Ovary (tissue), 3 donors: ENCODE measurements around the gene NTRK3.

Experiments used
- EP300 ChIP-seq: sonication (generic); formaldehyde crosslinking; IDR thresholded peaks from one replicate; pipeline ENCODE4 v1.6.1; 2017; ENCODE audit warnings: antibody characterized with exemption
- POLR2A ChIP-seq: fragments of 450-650 bp; IDR thresholded peaks from one replicate; pipeline ENCODE4 v1.6.1; 2017; ENCODE audit warnings: antibody characterized with exemption, mild to moderate bottlenecking, moderate library complexity
- TF ChIP-seq, protein P1 (sequence below), 3 donors: fragments of 450-650 bp in 2 of 3; fragments of 200-600 bp in 1 of 3; IDR thresholded peaks; one replicate each; pipeline versions ENCODE4 v1.5.1 to v1.8.0; 2016 to 2022; ENCODE audit warnings: antibody characterized with exemption in 3 of 3, mild to moderate bottlenecking in 1 of 3
- donor health status: DM: no; HTN: no; CAD: no.

- TF ChIP-seq EP300: no peak
- TF ChIP-seq, protein P1, sequence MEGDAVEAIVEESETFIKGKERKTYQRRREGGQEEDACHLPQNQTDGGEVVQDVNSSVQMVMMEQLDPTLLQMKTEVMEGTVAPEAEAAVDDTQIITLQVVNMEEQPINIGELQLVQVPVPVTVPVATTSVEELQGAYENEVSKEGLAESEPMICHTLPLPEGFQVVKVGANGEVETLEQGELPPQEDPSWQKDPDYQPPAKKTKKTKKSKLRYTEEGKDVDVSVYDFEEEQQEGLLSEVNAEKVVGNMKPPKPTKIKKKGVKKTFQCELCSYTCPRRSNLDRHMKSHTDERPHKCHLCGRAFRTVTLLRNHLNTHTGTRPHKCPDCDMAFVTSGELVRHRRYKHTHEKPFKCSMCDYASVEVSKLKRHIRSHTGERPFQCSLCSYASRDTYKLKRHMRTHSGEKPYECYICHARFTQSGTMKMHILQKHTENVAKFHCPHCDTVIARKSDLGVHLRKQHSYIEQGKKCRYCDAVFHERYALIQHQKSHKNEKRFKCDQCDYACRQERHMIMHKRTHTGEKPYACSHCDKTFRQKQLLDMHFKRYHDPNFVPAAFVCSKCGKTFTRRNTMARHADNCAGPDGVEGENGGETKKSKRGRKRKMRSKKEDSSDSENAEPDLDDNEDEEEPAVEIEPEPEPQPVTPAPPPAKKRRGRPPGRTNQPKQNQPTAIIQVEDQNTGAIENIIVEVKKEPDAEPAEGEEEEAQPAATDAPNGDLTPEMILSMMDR (IDR thresholded peaks at IDR 0.05): no peak
- TF ChIP-seq POLR2A: no peak
Measured at GRCh38 chr15:87910301-87910700, 346.2 kb downstream of the NTRK3 start.
